ENCODE measurements around the gene CFAP299. TPM values are rescaled to one million over a fixed set of nuclear protein-coding genes. Genes with fewer than 3 reads are reported as not detected.

CFAP299 gene
- polyA plus RNA-seq, 1 experiment = 3.3 TPM

- ChIA-PET POLR2A (no interaction called here), CTCF (no interaction called here)
- Histone ChIP-seq H3K36me3 (ENCODE audit: control insufficient read depth, insufficient read depth, low read length) (no peaks in the 10 kb centered on the region), H3K4me3 (ENCODE audit: low read depth, low read length) (no peak overlapping the region), H3K27me3 (ENCODE audit: control insufficient read depth, insufficient read depth, low read length) (no peaks in the 10 kb centered on the region)
- no peak for TF ChIP-seq CTCF (IDR thresholded peaks at IDR 0.05; ENCODE audit: insufficient read depth, low read depth, low read length)
- no peak for DNase-seq (ENCODE audit: low read depth)
These were observed 510.7 kb downstream of the CFAP299 start for GRCh38 chr4:80846210-80846609.

- TF ChIP-seq CTCF (IDR thresholded peaks at IDR 0.05; ENCODE audit: insufficient read depth, low read depth, low read length) = no peak
- no peak for DNase-seq (ENCODE audit: low read depth)
- ChIA-PET POLR2A (no interaction called here), CTCF (no interaction called here)
- H3K27me3 ChIP-seq (ENCODE audit: control insufficient read depth, insufficient read depth, low read length) = no peaks in the 10 kb centered on the region
- H3K36me3 ChIP-seq (ENCODE audit: control insufficient read depth, insufficient read depth, low read length) = no peaks in the 10 kb centered on the region
- H3K4me3 ChIP-seq (ENCODE audit: low read depth, low read length) = no peak overlapping the region
These were observed 516.5 kb downstream of the CFAP299 start for GRCh38 chr4:80852061-80852460.

- POLR2A ChIA-PET = no interaction called here
- CTCF ChIA-PET = no interaction called here
- no peak for DNase-seq (ENCODE audit: low read depth)
- Histone ChIP-seq H3K27me3 (ENCODE audit: control insufficient read depth, insufficient read depth, low read length) (no peaks in the 10 kb centered on the region), H3K4me3 (ENCODE audit: low read depth, low read length) (no peak overlapping the region), H3K36me3 (ENCODE audit: control insufficient read depth, insufficient read depth, low read length) (no peaks in the 10 kb centered on the region)
- TF ChIP-seq CTCF (IDR thresholded peaks at IDR 0.05; ENCODE audit: insufficient read depth, low read depth, low read length) = no peak
These were observed 538.0 kb downstream of the CFAP299 start for GRCh38 chr4:80873571-80873970.

- POLR2A ChIA-PET = no interaction called here
- DNase-seq (ENCODE audit: low read depth) = no peak
- CTCF ChIA-PET = no interaction called here
These were observed 539.4 kb downstream of the CFAP299 start for GRCh38 chr4:80874979-80875378.

GRCh38 chr4:80875642-80876041 lies 540.1 kb downstream of the CFAP299 start:
- no peaks in the 10 kb centered on the region for H3K27me3 ChIP-seq (ENCODE audit: control insufficient read depth, insufficient read depth, low read length)
- no peak overlapping the region for H3K4me3 ChIP-seq (ENCODE audit: low read depth, low read length)
- H3K36me3 ChIP-seq (ENCODE audit: control insufficient read depth, insufficient read depth, low read length) = no peaks in the 10 kb centered on the region
- ChIA-PET POLR2A (no interaction called here), CTCF (no interaction called here)
- no peak for TF ChIP-seq CTCF (IDR thresholded peaks at IDR 0.05; ENCODE audit: insufficient read depth, low read depth, low read length)
- no peak for DNase-seq (ENCODE audit: low read depth)

More at GRCh38 chr4:80874979-80875378, 539.4 kb downstream of the CFAP299 start:
- no peak overlapping the region for H3K4me3 ChIP-seq (ENCODE audit: low read depth, low read length)
- H3K36me3 ChIP-seq (ENCODE audit: control insufficient read depth, insufficient read depth, low read length) = no peaks in the 10 kb centered on the region
- H3K27me3 ChIP-seq (ENCODE audit: control insufficient read depth, insufficient read depth, low read length) = no peaks in the 10 kb centered on the region
- TF ChIP-seq CTCF (IDR thresholded peaks at IDR 0.05; ENCODE audit: insufficient read depth, low read depth, low read length) = no peak

Data from BJ (cell line).